ENCODE data around the gene NUAK1.

Gene NUAK1

DNA sequence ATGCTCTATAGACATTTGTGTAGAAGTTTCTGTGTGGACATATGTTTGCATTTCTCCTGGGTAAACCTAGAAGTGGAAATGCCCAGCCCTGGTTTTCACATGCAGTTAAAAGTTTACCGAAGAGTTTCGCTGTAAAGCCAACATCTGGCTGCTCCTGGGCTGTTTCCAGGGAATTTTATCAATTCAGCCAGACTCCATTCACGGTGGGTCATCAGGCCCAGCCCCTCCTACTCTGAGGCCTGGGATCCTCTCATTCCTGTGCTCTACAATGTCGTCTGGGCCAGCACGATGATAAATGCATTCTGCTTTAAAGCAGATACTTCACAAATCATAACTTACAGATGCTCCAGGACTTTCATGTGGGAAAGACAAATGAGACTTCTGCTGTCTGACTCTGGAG is 7.1 kb downstream of the NUAK1 start:
- no peak overlapping the region for H3K4me3 ChIP-seq (ENCODE audit: low read depth, low read length)
- TF ChIP-seq, protein P1, sequence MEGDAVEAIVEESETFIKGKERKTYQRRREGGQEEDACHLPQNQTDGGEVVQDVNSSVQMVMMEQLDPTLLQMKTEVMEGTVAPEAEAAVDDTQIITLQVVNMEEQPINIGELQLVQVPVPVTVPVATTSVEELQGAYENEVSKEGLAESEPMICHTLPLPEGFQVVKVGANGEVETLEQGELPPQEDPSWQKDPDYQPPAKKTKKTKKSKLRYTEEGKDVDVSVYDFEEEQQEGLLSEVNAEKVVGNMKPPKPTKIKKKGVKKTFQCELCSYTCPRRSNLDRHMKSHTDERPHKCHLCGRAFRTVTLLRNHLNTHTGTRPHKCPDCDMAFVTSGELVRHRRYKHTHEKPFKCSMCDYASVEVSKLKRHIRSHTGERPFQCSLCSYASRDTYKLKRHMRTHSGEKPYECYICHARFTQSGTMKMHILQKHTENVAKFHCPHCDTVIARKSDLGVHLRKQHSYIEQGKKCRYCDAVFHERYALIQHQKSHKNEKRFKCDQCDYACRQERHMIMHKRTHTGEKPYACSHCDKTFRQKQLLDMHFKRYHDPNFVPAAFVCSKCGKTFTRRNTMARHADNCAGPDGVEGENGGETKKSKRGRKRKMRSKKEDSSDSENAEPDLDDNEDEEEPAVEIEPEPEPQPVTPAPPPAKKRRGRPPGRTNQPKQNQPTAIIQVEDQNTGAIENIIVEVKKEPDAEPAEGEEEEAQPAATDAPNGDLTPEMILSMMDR (IDR thresholded peaks at IDR 0.05; ENCODE audit: borderline replicate concordance, insufficient read depth, low read depth, low read length): no peak

DNA sequence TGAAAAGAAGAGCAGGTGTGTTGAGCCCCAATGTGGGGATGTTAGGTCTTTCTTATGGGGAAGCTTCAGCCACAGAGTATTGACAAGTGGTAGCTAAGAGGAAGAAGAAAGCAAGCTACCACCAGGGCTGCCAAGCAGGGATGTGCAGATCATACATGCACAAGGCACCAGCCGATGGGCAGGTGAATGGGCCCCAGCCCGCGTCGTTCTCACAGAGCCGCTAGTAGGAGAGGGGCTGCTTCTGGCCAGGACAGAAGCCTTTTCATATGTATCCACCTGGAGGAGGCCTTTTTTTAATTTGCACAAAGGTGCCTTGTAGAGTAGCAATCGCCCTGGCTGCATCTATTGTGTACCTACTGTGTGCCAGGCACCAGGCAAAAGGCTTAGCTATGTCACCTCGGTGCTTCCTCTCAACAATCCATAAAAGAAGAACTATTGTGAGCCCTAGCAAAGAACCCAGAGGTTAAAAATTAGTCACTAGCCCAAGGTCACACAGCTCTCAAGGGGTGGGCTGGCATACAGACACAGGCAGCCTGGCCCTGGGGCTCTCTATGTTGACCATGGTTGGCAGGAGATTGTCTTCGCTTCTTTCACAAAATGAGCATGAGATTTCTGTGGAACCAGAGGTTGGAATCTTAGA is 8.2 kb downstream of the NUAK1 start:
- TF ChIP-seq, protein P1 (IDR thresholded peaks at IDR 0.05; ENCODE audit: borderline replicate concordance, insufficient read depth, low read depth, low read length): no peak
- no peak overlapping the region for H3K4me3 ChIP-seq (ENCODE audit: low read depth, low read length)

DNA sequence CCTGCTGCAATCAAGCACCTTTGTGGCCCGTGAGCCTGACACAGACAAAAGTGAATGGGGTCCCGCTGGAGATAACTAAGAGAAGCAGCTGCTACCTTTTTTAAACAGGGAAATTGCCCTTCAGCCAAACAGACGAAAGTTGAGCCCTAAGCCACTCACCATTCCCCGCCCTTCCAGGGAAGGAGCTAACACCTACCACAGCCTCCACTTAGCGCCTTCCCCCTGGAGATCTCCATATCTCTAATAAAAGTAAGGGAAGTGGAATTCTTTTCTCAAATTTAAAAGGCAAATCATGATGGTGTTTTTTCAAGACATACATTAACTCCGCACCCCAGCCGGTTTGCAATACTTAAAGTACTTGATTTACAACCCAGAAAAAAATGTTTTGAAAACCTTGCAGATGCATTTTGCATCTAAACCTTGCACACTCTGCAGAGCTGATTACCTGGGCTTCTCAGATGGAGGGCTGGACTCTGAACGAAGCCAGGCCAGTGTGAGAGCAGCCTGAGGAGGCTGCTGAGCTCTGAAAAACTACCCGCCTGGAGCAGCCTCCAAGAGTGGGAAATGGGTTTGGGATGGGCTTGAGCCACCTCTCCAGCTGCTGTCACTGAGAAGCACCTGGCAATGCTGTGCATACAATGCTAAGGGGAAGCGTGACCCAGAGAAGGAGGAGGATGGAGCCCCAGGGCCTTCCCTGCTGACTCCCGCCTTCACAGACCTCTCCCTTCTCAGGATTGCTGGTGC is 10.0 kb downstream of the NUAK1 start:
- TF ChIP-seq, protein P1 (IDR thresholded peaks at IDR 0.05; ENCODE audit: borderline replicate concordance, insufficient read depth, low read depth, low read length): no peak
- H3K4me3 ChIP-seq (ENCODE audit: low read depth, low read length): no peak overlapping the region

DNA sequence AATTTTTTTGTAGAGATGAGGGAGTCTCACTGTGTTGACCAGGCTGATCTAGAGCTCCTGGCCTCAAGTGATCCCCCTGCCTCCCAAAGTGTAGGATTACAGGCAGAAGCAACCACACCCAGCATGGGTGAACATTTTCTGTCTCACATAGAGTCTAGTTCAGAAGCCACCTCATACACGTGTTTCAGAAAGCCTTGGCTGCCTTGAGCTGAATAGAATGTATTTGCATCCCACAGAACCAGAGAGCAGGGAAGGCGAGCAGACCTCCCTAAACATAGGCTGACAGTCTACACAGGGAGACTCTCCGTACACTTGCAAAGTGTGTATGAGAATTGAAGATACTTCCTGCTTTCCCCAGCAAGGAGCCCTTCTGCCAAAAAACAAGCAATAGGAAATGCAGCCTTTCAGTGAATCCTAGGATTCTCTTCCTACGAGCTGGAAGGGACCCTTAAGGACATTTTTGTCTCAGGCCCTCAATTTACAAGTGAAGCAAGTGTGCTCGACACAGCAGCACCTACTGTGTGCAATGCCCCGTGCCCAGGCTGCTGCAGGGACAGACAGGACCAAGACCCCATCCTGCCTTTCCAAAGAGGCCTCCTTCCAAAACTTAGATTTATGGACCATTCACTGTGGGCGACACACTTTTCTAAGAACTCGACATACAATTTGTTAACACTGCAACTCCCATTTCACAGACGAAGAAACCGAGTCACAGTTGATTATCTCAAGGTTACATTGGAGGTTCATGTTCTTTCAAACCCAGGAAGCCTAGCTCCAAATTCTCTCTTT is 11.2 kb downstream of the NUAK1 start:
- no peak overlapping the region for H3K4me3 ChIP-seq (ENCODE audit: low read depth, low read length)
- TF ChIP-seq, protein P1 (IDR thresholded peaks at IDR 0.05; ENCODE audit: borderline replicate concordance, insufficient read depth, low read depth, low read length): no peak

DNA sequence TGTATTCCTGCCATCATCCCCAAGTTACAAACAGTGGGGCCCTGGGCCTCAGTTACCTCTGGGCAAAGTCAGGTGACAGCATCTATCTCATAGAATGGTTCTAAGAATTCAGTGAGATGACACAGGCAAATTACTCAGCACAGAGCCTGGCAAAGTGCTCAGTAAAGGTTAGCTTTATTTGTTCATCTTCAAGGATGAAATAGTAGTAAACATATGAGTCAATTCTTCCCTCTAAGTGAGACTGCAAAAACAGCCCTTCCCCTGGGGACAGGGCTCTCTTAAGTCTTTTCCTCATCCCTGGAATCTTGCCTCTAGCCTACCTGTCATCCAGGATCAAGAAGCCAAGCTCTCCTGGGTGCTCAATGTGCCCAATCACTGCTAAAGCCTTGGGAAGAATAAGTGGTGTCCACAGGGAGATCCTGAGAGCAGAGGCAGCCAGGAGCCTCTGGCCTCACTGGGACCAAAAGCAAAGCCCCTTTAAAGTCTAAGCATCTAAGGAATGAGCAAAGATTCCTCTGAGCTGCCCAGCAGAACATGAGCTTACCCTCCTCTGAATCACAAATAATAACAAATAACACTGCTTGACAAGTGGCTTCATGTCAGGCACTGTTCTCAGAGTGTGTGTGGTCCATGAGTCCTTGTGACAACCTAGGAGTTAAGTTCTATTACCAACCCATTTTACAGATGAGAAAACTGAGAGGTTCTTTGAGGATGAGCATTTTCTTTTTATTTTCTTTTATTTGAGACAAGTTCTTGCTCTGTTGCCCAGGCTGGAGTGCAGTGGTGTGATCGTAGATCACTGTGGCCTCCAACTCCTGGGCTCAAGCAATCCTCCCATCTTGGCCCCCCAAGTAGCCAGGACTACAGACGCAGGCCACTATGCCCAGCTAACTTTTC is 12.1 kb downstream of the NUAK1 start:
- TF ChIP-seq, protein P1 (IDR thresholded peaks at IDR 0.05; ENCODE audit: borderline replicate concordance, insufficient read depth, low read depth, low read length): no peak
- no peak overlapping the region for H3K4me3 ChIP-seq (ENCODE audit: low read depth, low read length)

DNA sequence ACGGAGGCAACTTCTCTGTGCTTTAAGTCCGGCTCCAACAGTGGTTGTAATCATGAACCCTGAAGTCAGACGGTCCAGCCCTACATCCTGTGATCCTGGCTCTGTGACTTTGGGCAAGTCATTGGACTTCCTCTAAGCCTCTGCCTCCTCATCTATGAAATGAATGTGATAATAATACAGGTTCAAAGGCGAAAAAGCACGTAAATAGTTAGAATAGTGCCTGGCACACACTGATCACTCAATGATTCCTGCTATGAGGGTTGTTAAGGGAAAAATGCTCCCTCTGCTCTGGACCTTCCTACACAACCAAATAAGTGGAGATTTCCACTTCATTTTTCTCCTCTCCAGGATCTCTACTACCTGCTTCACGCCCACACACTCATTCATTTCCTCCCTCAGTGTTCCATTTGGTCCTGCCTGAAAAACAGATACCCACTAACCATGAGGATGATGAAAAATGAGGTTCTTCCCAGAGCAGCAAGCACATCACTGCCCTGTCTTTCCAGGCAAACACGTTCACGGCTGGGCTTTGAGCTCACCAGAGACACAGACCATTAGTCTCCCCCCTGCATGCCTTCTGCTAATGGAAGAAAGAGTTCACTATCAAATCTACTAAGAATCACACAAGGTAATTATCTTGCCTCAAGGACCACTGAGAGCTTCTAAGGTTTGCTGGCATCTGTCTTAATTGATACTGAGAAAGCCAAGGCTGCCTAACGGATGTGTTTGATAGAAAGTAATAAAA is 13.2 kb downstream of the NUAK1 start:
- no peak overlapping the region for H3K4me3 ChIP-seq (ENCODE audit: low read depth, low read length)
- TF ChIP-seq, protein P1 (IDR thresholded peaks at IDR 0.05; ENCODE audit: borderline replicate concordance, insufficient read depth, low read depth, low read length): no peak
